OCI-LY1 (cell line): Measurements from ENCODE around the gene RUNX1.

Experiments used
- H2AFZ ChIP-seq: fragments of 200-600 bp; sonication (generic), shearing (Covaris generic); 2 replicates; pipeline ENCODE4 v1.6.0; 2014; ENCODE audit warnings: antibody characterized with exemption, mild to moderate bottlenecking, low read length
- H3F3A ChIP-seq: fragments of 200-600 bp; sonication (generic), shearing (Covaris generic); 2 replicates; pipeline ENCODE4 v1.6.0; 2014; ENCODE audit warnings: mild to moderate bottlenecking, antibody characterized with exemption, low read length, moderate library complexity; ENCODE audit not compliant: insufficient read depth
- H3K27ac ChIP-seq: fragments of 200-600 bp; sonication (generic); 2 replicates; pipeline ENCODE4 v1.5.1; 2014; ENCODE audit warnings: low read length, mixed run types, mild to moderate bottlenecking, low read depth; ENCODE audit not compliant: poor library complexity, severe bottlenecking
- H3K27me3 ChIP-seq: fragments of 200-600 bp; sonication (generic); 2 replicates; pipeline ENCODE4 v1.6.0; 2014; ENCODE audit warnings: antibody characterized with exemption, mild to moderate bottlenecking, low read length, moderate library complexity; ENCODE audit not compliant: insufficient read depth
- H3K36me3 ChIP-seq: fragments of 200-600 bp; sonication (generic); 2 replicates; pipeline ENCODE4 v1.6.1; 2014; ENCODE audit warnings: mild to moderate bottlenecking, antibody characterized with exemption, low read length, moderate library complexity, mixed read lengths; ENCODE audit not compliant: insufficient read depth
- H3K4me1 ChIP-seq: fragments of 200-600 bp; sonication (generic); 2 replicates; pipeline ENCODE4 v1.5.1; 2014; ENCODE audit warnings: mild to moderate bottlenecking, low read length, moderate library complexity; ENCODE audit not compliant: insufficient read depth, severe bottlenecking
- H3K4me2 ChIP-seq: fragments of 200-600 bp; sonication (generic), shearing (Covaris generic); 2 replicates; pipeline ENCODE4 v1.6.1; 2014; ENCODE audit warnings: low read length
- H3K4me3 ChIP-seq: fragments of 200-600 bp; sonication (generic); 2 replicates; pipeline ENCODE4 v1.5.1; 2014; ENCODE audit warnings: low read length, low read depth, mild to moderate bottlenecking, mixed read lengths; ENCODE audit not compliant: poor library complexity, severe bottlenecking
- H3K79me2 ChIP-seq: fragments of 200-600 bp; shearing (Covaris generic); 2 replicates; pipeline ENCODE4 v1.6.1; 2016; ENCODE audit warnings: mixed run types, low read length, mixed read lengths; ENCODE audit not compliant: insufficient read depth
- H3K9ac ChIP-seq: fragments of 200-600 bp; sonication (generic), shearing (Covaris generic); 2 replicates; pipeline ENCODE4 v1.6.1; 2014; ENCODE audit warnings: mild to moderate bottlenecking, low read length, mixed read lengths
- H3K9me2 ChIP-seq: fragments of 200-600 bp; sonication (generic), shearing (Covaris generic); 2 replicates; pipeline ENCODE4 v1.6.1; 2014; ENCODE audit warnings: low read depth, mild to moderate bottlenecking, low read length, mixed read lengths
- H3K9me3 ChIP-seq: fragments of 200-600 bp; shearing (Covaris generic); 2 replicates; pipeline ENCODE4 v1.6.1; 2014; ENCODE audit warnings: low read length, mixed read lengths
- H4K20me1 ChIP-seq: fragments of 200-600 bp; sonication (generic), shearing (Covaris generic); 2 replicates; pipeline ENCODE4 v1.6.0; 2016; ENCODE audit warnings: mild to moderate bottlenecking, low read length; ENCODE audit not compliant: insufficient read depth
- EZH2 ChIP-seq: fragments of 200-600 bp; sonication (generic), shearing (Covaris generic); IDR thresholded peaks from 2 replicates; pipeline ENCODE4 v1.8.0; 2017; ENCODE audit warnings: borderline replicate concordance, mixed run types, mild to moderate bottlenecking, antibody characterized with exemption, low read length, moderate library complexity, mixed read lengths
- TF ChIP-seq, protein P1 (sequence below): fragments of 200-600 bp; sonication (generic), shearing (Covaris generic); IDR thresholded peaks from 2 replicates; pipeline ENCODE4 v1.5.1; 2017; ENCODE audit warnings: mild to moderate bottlenecking, antibody characterized with exemption, low read length, moderate library complexity, mixed read lengths

RUNX1 gene

GRCh38 chr21:34897828-34898227 lies 151.3 kb downstream of the RUNX1 start:
- H3K79me2 ChIP-seq = no peaks in the 10 kb centered on the region
- no peaks in the 10 kb centered on the region for H3K9me2 ChIP-seq
- H3K9me3 ChIP-seq = no peaks in the 10 kb centered on the region
- H2AFZ ChIP-seq = no peak overlapping the region
- TF ChIP-seq, protein P1, sequence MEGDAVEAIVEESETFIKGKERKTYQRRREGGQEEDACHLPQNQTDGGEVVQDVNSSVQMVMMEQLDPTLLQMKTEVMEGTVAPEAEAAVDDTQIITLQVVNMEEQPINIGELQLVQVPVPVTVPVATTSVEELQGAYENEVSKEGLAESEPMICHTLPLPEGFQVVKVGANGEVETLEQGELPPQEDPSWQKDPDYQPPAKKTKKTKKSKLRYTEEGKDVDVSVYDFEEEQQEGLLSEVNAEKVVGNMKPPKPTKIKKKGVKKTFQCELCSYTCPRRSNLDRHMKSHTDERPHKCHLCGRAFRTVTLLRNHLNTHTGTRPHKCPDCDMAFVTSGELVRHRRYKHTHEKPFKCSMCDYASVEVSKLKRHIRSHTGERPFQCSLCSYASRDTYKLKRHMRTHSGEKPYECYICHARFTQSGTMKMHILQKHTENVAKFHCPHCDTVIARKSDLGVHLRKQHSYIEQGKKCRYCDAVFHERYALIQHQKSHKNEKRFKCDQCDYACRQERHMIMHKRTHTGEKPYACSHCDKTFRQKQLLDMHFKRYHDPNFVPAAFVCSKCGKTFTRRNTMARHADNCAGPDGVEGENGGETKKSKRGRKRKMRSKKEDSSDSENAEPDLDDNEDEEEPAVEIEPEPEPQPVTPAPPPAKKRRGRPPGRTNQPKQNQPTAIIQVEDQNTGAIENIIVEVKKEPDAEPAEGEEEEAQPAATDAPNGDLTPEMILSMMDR = no peak
- no peak for TF ChIP-seq EZH2
- no peaks in the 10 kb centered on the region for H3K4me1 ChIP-seq
- H3K9ac ChIP-seq = no peak overlapping the region
- H4K20me1 ChIP-seq = no peaks in the 10 kb centered on the region; the same call in none of the 2 replicates
- H3F3A ChIP-seq = peaks cover under 1% of the 10 kb centered on the region; the same call in 1 of the 2 replicates
- no peak overlapping the region for H3K27ac ChIP-seq
- H3K4me2 ChIP-seq = no peak overlapping the region
- no peaks in the 10 kb centered on the region for H3K36me3 ChIP-seq
- H3K27me3 ChIP-seq = no peaks in the 10 kb centered on the region
- no peak overlapping the region for H3K4me3 ChIP-seq

DNA sequence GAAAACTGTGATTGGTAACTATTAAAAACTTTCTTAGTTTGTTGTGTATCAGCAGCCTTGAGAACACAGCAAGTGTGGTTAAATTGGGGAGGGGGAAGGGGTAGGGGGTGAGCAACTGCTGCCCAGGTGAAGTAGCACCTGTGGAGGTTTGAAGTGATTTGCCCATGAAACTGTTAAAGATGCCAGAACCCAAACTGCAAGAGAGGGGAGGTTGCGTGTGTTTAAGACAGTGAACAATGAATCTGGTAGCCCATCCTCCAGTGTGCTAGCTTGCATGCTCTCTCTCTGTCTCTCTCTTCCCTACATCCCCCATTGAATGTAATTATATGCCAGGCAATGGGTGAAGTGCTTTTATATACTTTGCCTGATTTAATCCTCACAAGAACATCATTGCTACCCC lies 154.7 kb downstream of the RUNX1 start:
- H3K9me3 ChIP-seq = no peaks in the 10 kb centered on the region
- H3K36me3 ChIP-seq = peaks cover 6% of the 10 kb centered on the region; the same call in 1 of the 2 replicates
- H4K20me1 ChIP-seq = no peaks in the 10 kb centered on the region; the same call in none of the 2 replicates
- H3K27ac ChIP-seq = no peak overlapping the region
- H3K9ac ChIP-seq = no peak overlapping the region
- TF ChIP-seq EZH2 = no peak
- no peaks in the 10 kb centered on the region for H3K27me3 ChIP-seq
- H3F3A ChIP-seq = peaks cover 11% of the 10 kb centered on the region; the same call in 1 of the 2 replicates
- H3K79me2 ChIP-seq = no peaks in the 10 kb centered on the region
- H3K4me2 ChIP-seq = no peak overlapping the region
- no peak overlapping the region for H2AFZ ChIP-seq
- H3K9me2 ChIP-seq = no peaks in the 10 kb centered on the region
- no peak overlapping the region for H3K4me3 ChIP-seq
- peaks cover 10% of the 10 kb centered on the region for H3K4me1 ChIP-seq

DNA sequence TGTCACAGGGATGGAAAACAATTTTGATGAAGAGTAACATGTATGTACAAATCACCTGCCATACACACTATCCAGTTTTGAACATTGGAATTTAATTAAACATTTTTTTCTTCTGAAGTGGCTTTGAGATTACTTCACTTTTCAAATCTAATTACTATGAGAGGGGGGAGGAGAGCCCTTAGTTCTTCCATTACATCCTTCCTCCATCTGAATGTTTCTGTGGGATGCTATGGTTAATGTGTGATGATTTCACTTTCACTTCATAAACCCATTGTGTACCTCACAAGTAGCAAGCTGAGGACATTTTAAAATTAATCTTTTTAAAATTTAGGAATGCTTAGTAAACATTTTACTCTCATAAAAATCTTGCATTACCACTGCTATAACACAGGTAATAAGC lies 156.9 kb downstream of the RUNX1 start:
- peaks cover 3% of the 10 kb centered on the region; the same call in 1 of the 2 replicates for H3K79me2 ChIP-seq
- H3K4me1 ChIP-seq = peaks cover 22% of the 10 kb centered on the region
- peaks cover 6% of the 10 kb centered on the region; the same call in 1 of the 2 replicates for H3K36me3 ChIP-seq
- no peak overlapping the region for H3K4me2 ChIP-seq
- no peaks in the 10 kb centered on the region; the same call in none of the 2 replicates for H4K20me1 ChIP-seq
- no peak overlapping the region for H3K27ac ChIP-seq
- no peak overlapping the region for H2AFZ ChIP-seq
- H3K4me3 ChIP-seq = no peak overlapping the region
- peaks cover 17% of the 10 kb centered on the region; the same call in 1 of the 2 replicates for H3F3A ChIP-seq
- H3K9me3 ChIP-seq = no peaks in the 10 kb centered on the region
- no peaks in the 10 kb centered on the region for H3K27me3 ChIP-seq
- H3K9ac ChIP-seq = no peak overlapping the region
- no peaks in the 10 kb centered on the region for H3K9me2 ChIP-seq
- TF ChIP-seq, protein P1 = no peak
- TF ChIP-seq EZH2 = no peak

DNA sequence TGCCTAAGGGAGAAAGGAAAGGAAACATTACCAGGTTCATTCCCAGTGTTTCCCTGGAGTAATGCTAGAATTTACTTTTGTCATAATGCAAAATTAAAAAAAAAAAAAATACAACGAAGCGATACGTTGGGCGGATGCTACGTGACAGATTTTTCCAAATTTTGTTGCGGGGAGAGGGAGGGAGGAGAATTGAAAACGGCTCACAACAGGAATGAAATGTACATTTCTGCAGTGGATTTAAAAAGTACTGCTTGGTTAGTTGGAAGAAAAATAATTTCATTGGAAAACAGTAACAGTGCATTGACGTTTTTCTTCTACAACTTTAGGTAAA lies 157.5 kb downstream of the RUNX1 start:
- Histone ChIP-seq H3K4me3 (no peak overlapping the region), H3K4me2 (no peak overlapping the region), H3K9me2 (no peaks in the 10 kb centered on the region), H3F3A (peaks cover 17% of the 10 kb centered on the region; the same call in 1 of the 2 replicates), H2AFZ (no peak overlapping the region), H3K9me3 (no peaks in the 10 kb centered on the region), H3K9ac (no peak overlapping the region), H3K27me3 (no peaks in the 10 kb centered on the region), H3K27ac (no peak overlapping the region), H4K20me1 (no peaks in the 10 kb centered on the region; the same call in 1 of the 2 replicates), H3K79me2 (peaks cover 5% of the 10 kb centered on the region; the same call in 1 of the 2 replicates), H3K4me1 (peaks cover 24% of the 10 kb centered on the region), H3K36me3 (peaks cover 6% of the 10 kb centered on the region; the same call in 1 of the 2 replicates)
- TF ChIP-seq, protein P1 = no peak
- TF ChIP-seq EZH2 = no peak
